ENCODE data around the gene TRANK1.

GRCh38 chr3:36957063-36957462, 12.2 kb upstream of the TRANK1 start:
- TF ChIP-seq EZH2 (IDR thresholded peaks at IDR 0.05; ENCODE audit: insufficient read depth, poor library complexity, severe bottlenecking) (no peak), EZH2phosphoT487 (IDR thresholded peaks at IDR 0.05; ENCODE audit: insufficient read depth, low read depth) (no peak)
